PC-3 (cell line): ENCODE results near the gene SERPINA6. TPM values are rescaled to one million over a fixed set of nuclear protein-coding genes. Genes with fewer than 3 reads are reported as not detected.

Experiments
- ATAC-seq: fragments of 200-7000 bp; cut with Tn5 transposase; 2 replicates; pipeline ENCODE4 v1.9.1; 2020; ENCODE audit warnings: mild to moderate bottlenecking, moderate library complexity
- BruUV-seq: library from RNA; stranded (reverse); fragments of 400-500 nt; replicated peaks from 2 replicates; lab custom pipeline; 2021; lab: Mats Ljungman, UMichigan
- CTCF ChIA-PET: fragments of 300-600 bp; sonication (Branson Sonifier 250); formaldehyde crosslinking; loops from one replicate; lab custom pipeline; 2022; ENCODE audit warnings: antibody characterized with exemption; lab: Charles Lee
- POLR2A ChIA-PET: fragments of 300-600 bp; sonication (Branson Sonifier 250); formaldehyde crosslinking; loops from one replicate; lab custom pipeline; 2022; ENCODE audit warnings: antibody characterized with exemption; ENCODE audit not compliant: unreplicated experiment; lab: Charles Lee
- DNase-seq: peaks from one replicate; pipeline ENCODE4 v3.0.0-alpha.2; 2015
- H2AFZ ChIP-seq: fragments of 300-600 bp; sonication (generic); 2 replicates; pipeline ENCODE4 v1.6.0; 2016; ENCODE audit warnings: antibody characterized with exemption, low read length
- H3F3A ChIP-seq: fragments of 300-600 bp; sonication (generic); one replicate; pipeline ENCODE4 v1.6.0; 2017; ENCODE audit warnings: antibody characterized with exemption, low read length, control low read depth, mild to moderate bottlenecking; ENCODE audit not compliant: unreplicated experiment
- H3K27ac ChIP-seq: fragments of 300-600 bp; sonication (generic); 2 replicates; pipeline ENCODE4 v1.5.1; 2016; ENCODE audit warnings: mild to moderate bottlenecking, low read length
- H3K27me3 ChIP-seq: fragments of 300-600 bp; sonication (generic); 2 replicates; pipeline ENCODE4 v1.6.1; 2016; ENCODE audit warnings: low read length, mixed read lengths
- H3K36me3 ChIP-seq: fragments of 300-600 bp; sonication (generic); 2 replicates; pipeline ENCODE4 v1.6.1; 2016; ENCODE audit warnings: low read depth, mixed run types, low read length, mixed read lengths
- H3K4me1 ChIP-seq: fragments of 300-600 bp; sonication (generic); 2 replicates; pipeline ENCODE4 v1.5.1; 2016; ENCODE audit warnings: low read length; ENCODE audit not compliant: insufficient read depth
- H3K4me2 ChIP-seq: fragments of 300-600 bp; sonication (generic); 2 replicates; pipeline ENCODE4 v1.6.0; 2016; ENCODE audit warnings: low read length
- H3K4me3 ChIP-seq: fragments of 300-600 bp; sonication (generic); 2 replicates; pipeline ENCODE4 v1.5.1; 2016; ENCODE audit warnings: mild to moderate bottlenecking, low read length, mixed read lengths
- H3K79me2 ChIP-seq: fragments of 300-600 bp; sonication (generic); 2 replicates; pipeline ENCODE4 v1.6.1; 2017; ENCODE audit warnings: low read length, mixed read lengths
- H3K9ac ChIP-seq: fragments of 300-600 bp; sonication (generic); 2 replicates; pipeline ENCODE4 v1.6.0; 2016; ENCODE audit warnings: mild to moderate bottlenecking, low read length
- H3K9me2 ChIP-seq: fragments of 300-600 bp; sonication (generic); replicated peaks from 2 replicates; pipeline ENCODE4 v1.6.1; 2016; ENCODE audit warnings: mixed run types, low read length, mixed read lengths
- H3K9me3 ChIP-seq: fragments of 300-600 bp; sonication (generic); 2 replicates; pipeline ENCODE4 v1.6.1; 2016; ENCODE audit warnings: low read length, mixed read lengths
- H4K20me1 ChIP-seq: fragments of 300-600 bp; sonication (generic); 2 replicates; pipeline ENCODE4 v1.6.1; 2016; ENCODE audit warnings: low read length, mixed read lengths
- EZH2 ChIP-seq: fragments of 300-600 bp; sonication (generic); IDR thresholded peaks from one replicate; pipeline ENCODE4 v1.6.1; 2017; ENCODE audit warnings: antibody characterized with exemption, mild to moderate bottlenecking, low read length; ENCODE audit not compliant: unreplicated experiment
- EZH2phosphoT487 ChIP-seq: fragments of 300-600 bp; sonication (generic); IDR thresholded peaks from 2 replicates; pipeline ENCODE4 v1.6.1; 2018; ENCODE audit warnings: mild to moderate bottlenecking, antibody characterized with exemption, low read length, borderline replicate concordance
- intact Hi-C: fragments of 100-400 bp; cut with micrococcal nuclease; formaldehyde crosslinking; loops from 2 replicates; pipeline ENCODE4 v1.9.0; 2023
- total RNA-seq: library from RNA; depleted of rRNA; stranded (reverse); fragments of >200 nt; gene quantifications from 2 replicates; pipeline ENCODE4 v1.2.3, GENCODE V29; 2014
- TF ChIP-seq, protein P1 (sequence below): fragments of 300-600 bp; sonication (generic); conservative IDR thresholded peaks from 2 replicates; pipeline ENCODE4 v1.5.1; 2017; ENCODE audit warnings: antibody characterized with exemption, low read depth, mild to moderate bottlenecking, low read length

SERPINA6 gene
- total RNA-seq, 1 experiment from 2014 or later = not detected

DNA sequence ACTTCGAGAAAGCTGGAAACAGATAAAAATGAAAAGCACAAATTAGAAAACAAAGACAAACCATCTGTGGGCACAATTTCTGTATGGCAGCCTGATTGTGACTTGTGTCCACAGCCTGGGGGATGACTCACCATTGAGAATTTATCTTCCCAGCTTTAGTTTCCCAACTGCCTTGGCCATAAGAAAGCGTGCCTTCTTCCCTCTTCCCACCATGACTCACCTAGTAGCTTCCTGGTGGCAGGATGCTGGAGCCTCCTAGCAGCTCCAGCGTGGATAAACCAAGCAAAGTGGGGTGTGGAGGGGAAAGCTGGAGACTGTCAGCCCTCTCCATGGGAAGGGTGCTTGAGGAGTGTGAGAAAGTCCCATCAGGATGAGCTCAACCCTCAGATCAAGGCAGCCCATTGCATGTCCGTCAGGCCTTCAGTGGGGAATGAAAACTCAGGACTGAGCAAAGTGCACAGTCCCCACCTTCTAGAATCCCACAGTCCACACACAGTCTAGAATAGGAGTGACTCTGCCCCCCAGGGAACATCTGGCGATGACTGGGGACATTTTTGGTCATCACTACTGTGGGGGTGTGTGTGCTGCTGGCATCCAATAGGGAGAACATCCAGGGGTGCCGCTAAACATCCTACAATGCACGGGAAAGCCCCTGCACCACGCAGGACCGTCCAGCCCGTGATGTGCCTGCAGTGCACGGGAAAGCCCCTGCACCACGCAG, 22.4 kb upstream of the SERPINA6 start:
- Histone ChIP-seq H3K4me2 (0 out of 2 replicates have a peak overlapping the region, but pooled peaks have one; percentile 43), H3K9ac (no peak overlapping the region; the same call in 1 of the 2 replicates), H3K9me3 (no peaks in the 10 kb centered on the region), H3K27me3 (no peaks in the 10 kb centered on the region), H3K27ac (peak overlapping the region; percentile 52), H3K79me2 (no peaks in the 10 kb centered on the region), H3F3A (no peaks in the 10 kb centered on the region), H2AFZ (no peak overlapping the region), H3K4me3 (no peak overlapping the region), H3K36me3 (no peaks in the 10 kb centered on the region), H3K4me1 (peaks cover 27% of the 10 kb centered on the region), H4K20me1 (no peaks in the 10 kb centered on the region), H3K9me2 (no peaks in the 10 kb centered on the region)
- ATAC-seq (peak; percentile 56), DNase-seq (peak; percentile 81)
- CTCF ChIA-PET = no interaction called here
- no TSS peak for BruUV-seq
- no peak for TF ChIP-seq EZH2phosphoT487
- TF ChIP-seq, protein P1, sequence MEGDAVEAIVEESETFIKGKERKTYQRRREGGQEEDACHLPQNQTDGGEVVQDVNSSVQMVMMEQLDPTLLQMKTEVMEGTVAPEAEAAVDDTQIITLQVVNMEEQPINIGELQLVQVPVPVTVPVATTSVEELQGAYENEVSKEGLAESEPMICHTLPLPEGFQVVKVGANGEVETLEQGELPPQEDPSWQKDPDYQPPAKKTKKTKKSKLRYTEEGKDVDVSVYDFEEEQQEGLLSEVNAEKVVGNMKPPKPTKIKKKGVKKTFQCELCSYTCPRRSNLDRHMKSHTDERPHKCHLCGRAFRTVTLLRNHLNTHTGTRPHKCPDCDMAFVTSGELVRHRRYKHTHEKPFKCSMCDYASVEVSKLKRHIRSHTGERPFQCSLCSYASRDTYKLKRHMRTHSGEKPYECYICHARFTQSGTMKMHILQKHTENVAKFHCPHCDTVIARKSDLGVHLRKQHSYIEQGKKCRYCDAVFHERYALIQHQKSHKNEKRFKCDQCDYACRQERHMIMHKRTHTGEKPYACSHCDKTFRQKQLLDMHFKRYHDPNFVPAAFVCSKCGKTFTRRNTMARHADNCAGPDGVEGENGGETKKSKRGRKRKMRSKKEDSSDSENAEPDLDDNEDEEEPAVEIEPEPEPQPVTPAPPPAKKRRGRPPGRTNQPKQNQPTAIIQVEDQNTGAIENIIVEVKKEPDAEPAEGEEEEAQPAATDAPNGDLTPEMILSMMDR = no peak
- no peak for TF ChIP-seq EZH2
- intact Hi-C loops = no loop called here
- POLR2A ChIA-PET = no interaction called here

DNA sequence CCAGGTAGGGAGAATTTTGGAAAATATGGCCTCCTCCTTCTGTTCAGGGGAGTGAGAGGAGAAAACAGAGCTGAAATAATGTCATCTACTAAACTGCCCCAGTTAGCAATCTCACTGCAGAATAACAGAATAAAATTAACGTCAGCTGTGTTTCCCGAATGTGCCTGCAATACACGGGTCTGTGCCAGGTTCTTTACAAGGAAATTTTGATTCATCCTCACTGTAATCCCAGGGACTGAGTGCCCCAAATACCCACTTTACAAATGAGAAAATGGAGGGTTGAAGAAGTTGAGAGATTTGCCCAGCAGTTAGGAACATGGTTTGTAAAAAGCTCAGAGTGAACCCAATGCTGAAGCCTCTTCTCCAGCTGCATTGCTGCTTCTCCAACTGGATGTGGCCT, 21.3 kb upstream of the SERPINA6 start:
- Histone ChIP-seq H2AFZ (no peak overlapping the region), H3K4me3 (no peak overlapping the region), H3K9ac (no peak overlapping the region), H3K4me2 (no peak overlapping the region), H4K20me1 (no peaks in the 10 kb centered on the region), H3K27me3 (no peaks in the 10 kb centered on the region), H3K9me3 (no peaks in the 10 kb centered on the region), H3K36me3 (no peaks in the 10 kb centered on the region), H3K27ac (no peak overlapping the region), H3K79me2 (no peaks in the 10 kb centered on the region), H3F3A (no peaks in the 10 kb centered on the region), H3K9me2 (no peaks in the 10 kb centered on the region), H3K4me1 (peaks cover 27% of the 10 kb centered on the region)
- TF ChIP-seq EZH2 (no peak), EZH2phosphoT487 (no peak)
- TF ChIP-seq, protein P1 = no peak
- ChIA-PET POLR2A (interaction anchor here (0.5 kb wide), 1 partner anchor 263 kb away, joined by 3 read pairs; no protein-coding TSS in a partner anchor), CTCF (no interaction called here)
- intact Hi-C loops = no loop called here
- no TSS peak for BruUV-seq
- ATAC-seq = no peak
- no peak for DNase-seq
